Measurements from ENCODE around the gene TARS3.

GRCh38 chr15:101672298-101672697 lies 52.0 kb downstream of the TARS3 start:
- TF ChIP-seq POLR2AphosphoS5 (IDR thresholded peaks at IDR 0.05; ENCODE audit: borderline replicate concordance, low read depth, low read length) (no peak), EZH2 (IDR thresholded peaks at IDR 0.05) (no peak), FOXP2 (optimal IDR thresholded peaks at IDR 0.05; ENCODE audit: control extremely low read depth, extremely low read length, insufficient read depth) (no peak)

All from SK-N-MC (cell line).